ENCODE measurements around the gene F8A1. TPM values are rescaled to one million over a fixed set of nuclear protein-coding genes. Genes with fewer than 3 reads are reported as not detected.
"Not testable (repeated sequence)": the region's sequence is repeated elsewhere in the genome, so short reads cannot be mapped to it uniquely, and the experiment has no call there.

F8A1 gene
- total RNA-seq, 3 donors from 2014 or later (not counting 1 experiment from before 2014, with no cell fraction given): 12.0 to 32.9 (median 12.4) TPM

- Histone ChIP-seq H3K9me3 (ENCODE audit: control insufficient read depth, insufficient read depth, low read length) (no peaks in the 10 kb centered on the region), H3K27me3 (ENCODE audit: control insufficient read depth, insufficient read depth, low read length) (no peaks in the 10 kb centered on the region), H3K27ac (ENCODE audit: low read length) (no peak overlapping the region), H3K36me3 (ENCODE audit: control insufficient read depth, insufficient read depth, low read length) (no peaks in the 10 kb centered on the region), H3K4me3 (ENCODE audit: low read length) (no peak overlapping the region), H3K4me1 (ENCODE audit: control insufficient read depth, insufficient read depth, low read length) (no peaks in the 10 kb centered on the region)
- Mint-ChIP-seq H3K27me3 (ENCODE audit: low read depth in 2 of 2) (peaks cover 0 to 22% of the 10 kb centered on the region in 2 donors), H3K4me3 (no peak overlapping the region), H3K36me3 (no peaks in the 10 kb centered on the region), H3K4me1 (no peaks in the 10 kb centered on the region), H3K27ac (no peak overlapping the region), H3K9me3 (peaks cover 0 to 2% of the 10 kb centered on the region in 2 donors)
- DNase-seq (no peak), ATAC-seq (no peak)
- intact Hi-C loops (cut with micrococcal nuclease): no loop called here
- no peak for TF ChIP-seq CTCF (IDR thresholded peaks at IDR 0.05)
- 94% methylated on average over 2 of the region's 2 CpGs for whole genome bisulfite sequencing (ENCODE audit: insufficient coverage)
Observed at GRCh38 chrX:154873329-154873728, 12.8 kb upstream of the F8A1 start.

GRCh38 chrX:154884069-154884468, 2.1 kb upstream of the F8A1 start:
- ATAC-seq: peak in 1 of 3 donors; percentile 47
- H3K27me3 ChIP-seq (ENCODE audit: control insufficient read depth, insufficient read depth, low read length); H3K9me3 ChIP-seq (ENCODE audit: control insufficient read depth, insufficient read depth, low read length); H3K4me1 ChIP-seq (ENCODE audit: control insufficient read depth, insufficient read depth, low read length); H3K4me3 ChIP-seq (ENCODE audit: low read length); H3K9me3 Mint-ChIP-seq; H3K27ac ChIP-seq (ENCODE audit: low read length); H3K4me1 Mint-ChIP-seq; H3K4me3 Mint-ChIP-seq; H3K27ac Mint-ChIP-seq; intact Hi-C loops (cut with micrococcal nuclease); H3K36me3 ChIP-seq (ENCODE audit: control insufficient read depth, insufficient read depth, low read length); H3K27me3 Mint-ChIP-seq (ENCODE audit: low read depth in 2 of 2); DNase-seq; H3K36me3 Mint-ChIP-seq: not testable (repeated sequence)
- no CpG with 5 or more reads among the region's 8 CpGs for WGBS (ENCODE audit: insufficient coverage)

- H3K36me3 Mint-ChIP-seq; H3K36me3 ChIP-seq (ENCODE audit: control insufficient read depth, insufficient read depth, low read length); H3K27me3 ChIP-seq (ENCODE audit: control insufficient read depth, insufficient read depth, low read length); H3K4me3 Mint-ChIP-seq; H3K4me1 ChIP-seq (ENCODE audit: control insufficient read depth, insufficient read depth, low read length); intact Hi-C loops (cut with micrococcal nuclease); H3K9me3 Mint-ChIP-seq; H3K27ac ChIP-seq (ENCODE audit: low read length); H3K27me3 Mint-ChIP-seq (ENCODE audit: low read depth in 2 of 2); H3K9me3 ChIP-seq (ENCODE audit: control insufficient read depth, insufficient read depth, low read length); H3K4me1 Mint-ChIP-seq; ATAC-seq; DNase-seq; H3K27ac Mint-ChIP-seq; H3K4me3 ChIP-seq (ENCODE audit: low read length): not testable (repeated sequence)
- no CpG with 5 or more reads among the region's 33 CpGs for WGBS (ENCODE audit: insufficient coverage)
Observed at GRCh38 chrX:154885057-154885456, 1.1 kb upstream of the F8A1 start.

DNA sequence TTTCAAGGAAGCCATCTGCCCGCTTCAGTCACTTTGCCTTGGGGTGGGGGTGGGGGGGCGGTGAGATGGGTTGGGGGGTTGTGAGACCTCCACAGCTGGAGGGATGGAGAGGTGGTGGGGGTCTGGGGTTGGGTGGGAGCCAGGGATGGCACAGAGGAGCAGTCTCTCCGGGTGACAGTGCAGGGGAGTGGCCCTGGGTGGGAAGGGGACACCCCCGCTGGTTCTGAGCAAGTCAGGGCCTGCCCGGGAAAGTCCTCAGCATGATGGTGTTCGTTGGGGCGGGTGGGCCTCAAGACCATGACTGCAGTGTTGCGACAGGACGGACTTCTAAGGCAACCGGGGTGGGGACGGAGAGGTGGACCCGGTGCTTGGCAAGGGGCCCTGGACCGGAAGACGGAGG, 606 bp upstream of the F8A1 start:
- H3K4me3 Mint-ChIP-seq; H3K27ac ChIP-seq (ENCODE audit: low read length); DNase-seq; H3K27ac Mint-ChIP-seq; H3K4me1 ChIP-seq (ENCODE audit: control insufficient read depth, insufficient read depth, low read length); H3K27me3 Mint-ChIP-seq (ENCODE audit: low read depth in 2 of 2); H3K4me1 Mint-ChIP-seq; H3K36me3 ChIP-seq (ENCODE audit: control insufficient read depth, insufficient read depth, low read length); intact Hi-C loops (cut with micrococcal nuclease); H3K4me3 ChIP-seq (ENCODE audit: low read length); H3K9me3 Mint-ChIP-seq; H3K27me3 ChIP-seq (ENCODE audit: control insufficient read depth, insufficient read depth, low read length); H3K9me3 ChIP-seq (ENCODE audit: control insufficient read depth, insufficient read depth, low read length); H3K36me3 Mint-ChIP-seq: not testable (repeated sequence)
- no CpG with 5 or more reads among the region's 14 CpGs for WGBS (ENCODE audit: insufficient coverage)
- ATAC-seq: peak in 1 of 3 donors; percentile 44

DNA sequence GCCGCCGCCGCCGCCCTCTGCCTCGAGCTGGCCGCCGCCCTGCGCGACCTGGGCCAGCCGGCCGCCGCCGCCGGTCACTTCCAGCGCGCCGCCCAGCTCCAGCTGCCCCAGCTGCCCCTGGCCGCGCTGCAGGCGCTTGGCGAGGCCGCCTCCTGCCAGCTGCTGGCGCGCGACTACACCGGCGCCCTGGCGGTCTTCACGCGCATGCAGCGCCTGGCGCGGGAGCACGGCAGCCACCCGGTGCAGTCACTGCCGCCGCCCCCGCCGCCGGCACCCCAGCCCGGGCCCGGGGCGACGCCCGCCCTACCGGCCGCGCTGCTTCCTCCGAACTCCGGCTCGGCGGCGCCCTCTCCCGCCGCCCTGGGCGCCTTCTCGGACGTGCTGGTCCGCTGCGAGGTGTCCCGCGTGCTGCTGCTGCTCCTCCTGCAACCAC, 650 bp downstream of the F8A1 start:
- H3K27ac ChIP-seq (ENCODE audit: low read length): not testable (repeated sequence)

More for the DNA sequence above, 650 bp downstream of the F8A1 start:
- H3K36me3 Mint-ChIP-seq; H3K4me1 Mint-ChIP-seq; H3K36me3 ChIP-seq (ENCODE audit: control insufficient read depth, insufficient read depth, low read length); DNase-seq; H3K27ac Mint-ChIP-seq; H3K9me3 Mint-ChIP-seq; H3K4me1 ChIP-seq (ENCODE audit: control insufficient read depth, insufficient read depth, low read length); H3K9me3 ChIP-seq (ENCODE audit: control insufficient read depth, insufficient read depth, low read length); H3K27me3 Mint-ChIP-seq (ENCODE audit: low read depth in 2 of 2); H3K27me3 ChIP-seq (ENCODE audit: control insufficient read depth, insufficient read depth, low read length); H3K4me3 ChIP-seq (ENCODE audit: low read length); intact Hi-C loops (cut with micrococcal nuclease); H3K4me3 Mint-ChIP-seq: not testable (repeated sequence)
- no CpG with 5 or more reads among the region's 62 CpGs for WGBS (ENCODE audit: insufficient coverage)
- ATAC-seq: peak; percentile 61 to 68 (median 67)
